GM18526 (cell line): ENCODE data around the gene MT1F.

Experiments used
- POLR2A ChIP-seq: IDR thresholded peaks from 3 replicates; pipeline ENCODE4 v1.6.1; 2011; ENCODE audit not compliant: insufficient read length; ENCODE audit errors: extremely low read depth

MT1F gene

DNA sequence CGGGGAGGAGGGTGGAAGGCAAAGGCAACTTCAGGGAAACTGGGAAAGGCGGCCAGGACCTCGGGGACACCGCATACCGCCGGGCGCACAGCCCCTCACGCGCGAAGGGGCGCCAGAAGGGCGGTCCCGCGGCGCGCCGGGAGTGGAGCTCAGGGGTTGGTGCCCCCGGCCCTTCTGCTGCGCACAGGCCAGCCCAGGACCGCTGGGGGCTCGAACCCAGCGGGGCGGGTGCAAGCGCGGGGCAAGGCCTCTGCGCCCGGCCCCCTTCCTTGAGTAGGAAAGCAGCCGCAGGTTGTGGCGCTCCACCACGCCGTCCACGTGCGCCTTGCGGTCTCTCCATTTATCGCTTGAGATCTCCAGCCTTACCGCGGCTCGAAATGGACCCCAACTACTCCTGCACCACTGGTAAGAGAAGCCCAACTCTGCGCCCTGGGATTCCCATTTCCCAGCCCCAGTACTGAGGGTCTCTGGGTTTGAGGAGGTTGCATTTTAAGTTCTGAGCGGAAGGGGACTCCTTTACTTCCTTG is 22.3 kb upstream of the MT1F start:
- TF ChIP-seq POLR2A: no peak

DNA sequence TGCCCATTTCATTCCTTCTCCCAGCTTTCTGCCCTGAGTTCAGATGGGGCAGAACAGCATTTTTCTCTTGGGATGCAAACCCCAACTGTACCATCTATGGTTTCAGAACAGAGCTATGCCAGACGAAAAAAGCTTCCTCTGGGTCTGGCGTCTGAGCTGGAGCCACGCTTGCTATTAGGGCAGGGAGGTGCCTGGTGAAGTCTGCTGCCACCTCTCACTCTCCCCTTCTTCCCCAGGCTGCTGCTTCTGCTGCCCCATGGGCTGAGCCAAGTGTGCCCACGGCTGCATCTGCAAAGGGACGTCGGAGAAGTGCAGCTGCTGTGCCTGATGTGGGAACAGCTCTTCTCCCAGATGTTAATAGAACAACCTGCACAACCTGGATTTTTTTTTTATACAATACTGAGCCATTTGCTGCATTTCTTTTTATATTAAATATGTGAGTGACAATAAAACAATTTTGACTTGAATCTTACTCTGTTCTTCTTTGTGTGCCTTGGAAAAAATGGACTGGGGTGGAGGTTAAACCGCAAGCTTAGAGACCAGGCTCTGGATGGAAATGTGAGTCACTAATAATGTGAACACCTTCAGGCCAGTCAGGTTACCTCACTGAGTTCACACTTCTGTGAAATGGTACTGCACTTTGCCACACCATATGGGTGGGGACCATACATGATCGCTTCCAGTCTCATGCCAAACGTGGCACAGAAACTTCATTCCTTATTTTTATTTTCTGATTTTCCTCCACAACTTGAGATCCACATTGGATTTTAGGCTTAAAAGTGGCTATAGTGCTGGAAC is 20.9 kb upstream of the MT1F start:
- no peak for TF ChIP-seq POLR2A

DNA sequence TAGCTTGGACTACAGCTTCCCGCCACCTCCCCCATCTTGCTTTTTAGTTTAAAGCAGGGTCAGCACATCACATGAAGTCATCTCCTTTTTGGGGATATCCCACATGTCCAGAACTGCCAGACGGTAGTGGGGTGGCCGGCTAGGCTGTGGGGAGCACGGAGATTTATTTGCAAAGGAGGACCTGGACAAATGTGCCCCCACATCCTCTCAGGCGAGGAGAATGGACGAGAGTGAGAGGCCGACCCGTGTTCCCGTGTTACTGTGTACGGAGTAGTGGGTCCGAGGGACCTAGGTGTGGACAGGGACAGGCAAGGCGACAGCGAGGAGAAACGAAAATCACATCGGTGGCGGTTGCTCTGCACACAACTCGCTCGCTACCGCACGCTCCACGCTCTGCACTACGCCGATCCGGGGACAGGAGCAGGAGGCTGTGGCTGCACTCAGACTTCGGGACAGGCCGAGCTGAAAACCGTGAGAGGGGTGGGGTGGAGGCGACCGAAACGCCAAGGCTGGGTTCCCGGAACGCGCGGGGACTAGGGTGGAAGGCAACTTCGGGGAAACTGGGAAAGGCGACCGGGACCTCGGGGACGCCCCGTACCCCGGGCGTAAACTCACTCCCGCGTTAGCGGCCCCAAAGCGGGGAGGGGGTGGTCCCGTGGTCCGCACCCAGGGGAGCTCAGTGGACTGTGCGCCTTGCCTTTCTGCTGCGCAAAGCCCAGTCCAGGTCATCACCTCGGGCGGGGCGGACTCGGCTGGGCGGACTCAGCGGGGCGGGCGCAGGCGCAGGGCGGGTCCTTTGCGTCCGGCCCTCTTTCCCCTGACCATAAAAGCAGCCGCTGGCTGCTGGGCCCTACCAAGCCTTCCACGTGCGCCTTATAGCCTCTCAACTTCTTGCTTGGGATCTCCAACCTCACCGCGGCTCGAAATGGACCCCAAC is 19.7 kb upstream of the MT1F start, which contains the start of gene MT1A:
TSS of gene MT1A (plus strand) at position 853 of the 937 bp plus-strand sequence. CDS start at position 926, 73 bp downstream.
- no peak for TF ChIP-seq POLR2A

DNA sequence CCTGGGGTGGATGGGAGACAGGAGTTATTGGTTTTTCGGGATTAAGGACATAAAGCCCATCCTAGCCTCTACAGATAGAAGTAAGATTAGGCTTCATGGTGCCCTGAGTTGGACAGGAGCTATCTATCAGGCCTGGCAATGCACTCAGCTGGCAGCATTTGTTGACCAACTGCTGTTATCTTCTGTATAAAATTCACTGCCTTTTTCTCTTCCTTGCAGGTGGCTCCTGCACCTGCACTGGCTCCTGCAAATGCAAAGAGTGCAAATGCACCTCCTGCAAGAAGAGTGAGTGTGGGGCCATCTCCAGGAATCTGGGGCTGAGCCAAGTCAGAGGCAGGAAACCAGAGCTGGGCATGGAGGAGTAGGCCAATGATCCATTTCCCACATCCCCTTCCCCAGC is 18.7 kb upstream of the MT1F start:
- no peak for TF ChIP-seq POLR2A

DNA sequence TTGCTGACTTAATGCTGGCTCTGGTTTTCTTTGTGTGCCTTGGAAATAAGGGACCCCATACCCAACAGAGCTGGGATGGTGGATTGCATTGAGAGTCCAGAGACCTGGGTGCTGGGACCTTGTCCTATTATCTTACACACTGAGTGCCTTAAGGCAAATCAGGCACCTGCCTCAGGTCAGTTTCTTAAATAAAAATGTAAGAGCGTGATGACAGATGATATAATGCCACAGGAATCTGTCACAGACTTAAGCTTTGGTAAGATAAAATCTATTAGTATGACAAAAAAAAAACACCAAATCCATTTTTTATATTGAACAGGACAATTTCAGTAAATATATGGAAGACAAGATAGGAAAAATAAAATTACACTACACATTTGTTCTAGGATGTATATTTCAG is 17.7 kb upstream of the MT1F start:
- no peak for TF ChIP-seq POLR2A

DNA sequence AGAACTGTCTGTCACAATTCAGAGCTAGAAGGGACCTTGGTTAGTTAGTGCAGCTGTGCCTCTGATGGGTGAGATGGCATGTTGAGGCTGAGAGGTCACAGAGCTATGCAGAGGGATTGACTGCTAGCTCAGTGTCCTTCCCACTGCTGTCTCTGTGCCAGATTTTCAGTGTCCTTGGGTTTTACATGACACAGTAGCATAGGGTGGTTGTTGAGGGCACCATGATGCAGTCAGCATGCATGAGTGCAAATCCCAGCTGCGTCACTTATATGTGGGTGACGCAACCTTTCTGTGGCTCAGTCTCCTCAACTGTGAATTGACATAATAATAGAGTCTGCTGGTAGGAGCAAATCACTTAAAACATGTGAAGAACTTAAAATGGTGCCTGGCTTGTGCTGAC is 16.6 kb upstream of the MT1F start:
- no peak for TF ChIP-seq POLR2A

DNA sequence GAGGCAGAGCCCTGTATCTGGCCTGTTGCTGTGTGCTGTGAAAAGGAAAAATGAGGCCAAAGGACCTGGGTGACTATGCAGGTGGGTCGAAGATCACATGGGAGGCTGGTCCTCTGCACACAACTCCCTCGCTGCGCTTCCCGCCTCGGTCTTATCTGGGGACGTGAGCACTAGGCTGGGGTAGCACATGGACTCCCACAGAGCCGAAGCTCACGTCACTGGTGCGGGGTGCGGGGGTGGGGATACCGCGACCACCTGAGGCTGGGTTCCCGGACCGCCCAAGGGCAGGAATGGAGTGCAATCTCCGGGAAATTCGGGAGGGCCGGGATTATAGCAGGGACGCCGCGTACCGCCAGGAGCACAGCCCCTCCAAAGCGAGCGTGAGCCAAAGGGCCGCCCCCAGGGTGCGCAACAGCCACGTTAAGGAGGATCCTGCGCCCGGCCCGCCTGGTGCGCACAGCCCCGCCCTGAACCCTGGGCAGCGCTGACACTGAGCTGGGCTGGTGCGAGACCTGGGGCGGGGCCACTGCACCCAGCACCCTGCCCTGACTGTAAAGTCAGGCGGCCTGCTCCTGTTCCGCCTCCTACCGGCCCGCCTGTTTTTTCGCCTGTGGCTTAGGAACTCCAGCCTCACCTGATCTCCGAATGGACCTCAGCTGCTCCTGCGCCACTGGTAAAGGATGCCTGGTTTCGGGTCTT is 14.5 kb upstream of the MT1F start:
- TF ChIP-seq POLR2A: no peak

DNA sequence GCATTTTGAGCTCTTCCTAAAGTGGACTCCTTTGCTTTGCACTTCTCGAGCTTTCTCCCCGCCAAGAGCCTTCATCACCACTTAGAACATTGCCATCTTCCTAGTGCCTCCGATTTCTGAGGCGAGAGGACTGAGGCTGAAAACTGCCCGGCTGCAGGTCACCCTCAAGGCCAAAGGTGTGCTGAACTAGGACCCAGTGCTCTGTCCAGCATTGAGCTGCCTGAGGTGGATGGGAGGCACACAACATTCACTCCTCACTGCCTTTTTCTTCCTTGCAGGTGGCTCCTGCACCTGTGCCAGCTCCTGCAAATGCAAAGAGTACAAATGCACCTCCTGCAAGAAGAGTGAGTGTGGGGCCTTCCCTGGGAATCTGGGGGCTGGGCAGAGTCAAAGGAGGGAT is 13.9 kb upstream of the MT1F start:
- TF ChIP-seq POLR2A: no peak

DNA sequence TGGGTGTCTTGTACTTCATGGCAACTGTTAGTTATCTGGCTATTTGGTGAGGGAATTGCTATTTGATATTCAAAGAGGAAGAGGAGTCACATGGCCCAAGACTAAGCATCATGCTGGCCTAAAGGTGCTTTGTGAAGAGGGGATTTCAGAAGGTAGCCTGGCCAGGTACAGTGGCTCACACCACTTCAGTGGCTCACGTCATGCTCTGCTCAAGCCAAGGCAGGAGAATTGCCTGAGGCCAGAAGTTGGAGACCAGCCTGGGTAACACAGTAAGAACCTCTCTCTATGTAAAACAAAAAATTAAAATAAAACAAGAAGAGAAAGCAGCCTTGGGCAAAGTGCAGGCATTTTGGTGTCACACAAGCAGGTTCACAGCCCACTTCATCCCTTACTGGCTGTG is 12.4 kb upstream of the MT1F start:
- no peak for TF ChIP-seq POLR2A

DNA sequence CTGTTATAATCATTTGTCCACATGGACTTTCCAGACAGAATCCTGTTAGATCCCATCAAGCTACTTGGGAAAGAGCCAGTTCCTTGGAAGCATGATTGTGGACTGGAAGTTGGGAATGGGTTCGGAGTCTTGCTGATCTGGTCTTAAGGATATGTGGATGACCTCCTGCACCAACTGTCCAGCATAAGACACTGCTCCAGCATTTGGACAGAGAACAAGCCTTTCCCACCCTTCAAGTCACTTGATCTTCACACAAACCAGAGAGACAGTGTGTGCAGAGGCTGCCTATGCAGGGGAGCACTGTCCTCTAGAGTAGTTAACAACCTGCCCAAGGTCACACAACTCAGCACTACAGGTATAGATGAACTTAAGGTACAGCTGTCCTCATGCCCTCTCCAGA is 11.9 kb upstream of the MT1F start:
- no peak for TF ChIP-seq POLR2A

DNA sequence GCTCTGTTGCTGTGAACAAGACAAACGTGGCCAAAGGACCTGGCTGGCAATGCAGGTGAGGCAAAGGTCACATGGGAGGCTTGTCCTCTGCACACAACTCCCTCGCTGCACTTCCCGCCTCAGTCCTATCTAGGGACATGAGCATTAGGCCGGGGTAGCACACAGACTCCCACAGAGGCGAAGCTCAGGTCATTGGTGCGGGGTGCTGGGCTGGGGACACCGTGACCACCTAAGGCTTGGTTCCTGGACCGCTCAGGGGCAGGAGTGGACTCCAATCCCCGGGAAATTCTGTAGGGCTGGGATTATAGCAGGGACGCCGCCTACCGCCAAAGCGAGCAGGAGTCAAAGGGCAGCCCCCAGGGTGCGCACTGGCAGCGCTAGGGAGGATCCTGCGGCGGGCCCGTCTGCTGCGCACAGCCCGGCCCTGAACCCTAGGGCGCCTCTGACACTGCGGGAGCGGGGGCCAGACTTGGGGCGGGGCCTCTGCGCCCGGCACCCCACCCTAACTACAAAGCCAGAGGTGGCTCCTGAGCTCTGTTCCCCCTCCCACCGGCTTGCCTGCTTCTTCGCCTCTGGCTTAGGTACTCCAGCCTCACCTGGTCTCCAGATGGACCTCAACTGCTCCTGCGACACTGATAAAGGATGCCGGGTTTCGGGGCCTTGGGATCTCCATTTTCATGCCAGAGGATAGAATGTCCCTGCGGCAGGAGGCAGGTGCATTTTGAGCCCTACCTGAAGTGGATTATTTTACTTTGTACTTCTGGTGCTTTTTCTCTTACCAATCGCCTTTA is 9.9 kb upstream of the MT1F start:
- TF ChIP-seq POLR2A: no peak

DNA sequence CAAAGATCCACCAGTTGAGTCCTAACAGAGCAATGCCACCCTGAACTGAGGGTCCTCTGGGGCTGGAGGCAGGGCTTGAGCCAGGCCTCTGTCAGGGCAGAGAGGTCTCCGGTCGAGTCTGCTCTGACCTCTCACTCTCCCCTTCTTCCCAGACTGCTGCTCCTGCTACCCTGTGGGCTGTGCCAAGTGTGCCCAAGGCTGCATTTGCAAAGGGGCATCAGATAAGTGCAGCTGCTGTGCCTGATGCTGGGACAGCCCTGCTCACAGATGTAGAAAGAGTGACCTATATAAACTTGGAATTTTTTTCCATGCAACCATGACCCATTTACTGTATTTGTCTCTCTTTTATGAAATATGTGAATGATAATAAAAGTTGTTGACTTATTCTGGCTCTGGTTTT is 8.5 kb upstream of the MT1F start:
- no peak for TF ChIP-seq POLR2A

DNA sequence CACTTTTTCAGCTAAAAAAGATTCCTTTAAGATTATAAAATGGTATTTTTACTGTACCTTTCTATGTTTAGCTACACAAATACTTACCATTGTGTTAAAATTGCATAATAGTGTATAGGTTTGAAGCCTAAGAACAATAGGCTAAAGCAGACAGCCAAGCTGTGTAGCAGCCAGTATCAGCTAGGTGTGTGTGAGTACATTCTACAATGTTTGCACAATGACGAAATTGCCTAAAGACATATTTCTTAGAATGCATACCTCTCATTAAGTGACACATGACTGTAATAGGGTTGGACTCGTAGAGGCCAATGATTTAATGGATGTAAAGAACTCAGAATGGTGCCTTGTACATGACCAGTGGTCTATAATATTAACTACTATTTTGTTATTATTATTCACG is 7.9 kb upstream of the MT1F start:
- TF ChIP-seq POLR2A: no peak

DNA sequence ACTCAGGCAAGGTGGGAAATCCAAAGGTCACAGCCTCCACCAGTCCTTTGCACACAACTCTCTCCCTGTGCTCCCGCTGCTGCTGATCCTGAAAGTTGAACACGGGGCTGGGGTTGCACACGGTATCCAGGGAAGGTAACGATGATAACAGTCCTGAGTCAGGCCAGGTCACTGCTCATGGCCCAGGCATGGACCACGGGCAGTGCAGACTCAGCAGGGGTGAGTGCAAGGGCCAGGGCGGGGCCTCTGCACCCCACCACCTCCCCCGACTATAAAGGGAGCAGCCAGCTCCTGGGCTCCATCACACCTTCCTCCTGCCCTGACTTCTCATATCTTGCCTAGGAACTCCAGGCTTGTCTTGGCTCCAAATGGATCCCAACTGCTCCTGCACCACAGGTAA is 6.2 kb upstream of the MT1F start, which contains the start of gene MT1B:
TSS of gene MT1B (plus strand) at position 301 of the 400 bp plus-strand sequence. CDS start at position 369, 68 bp downstream.
- no peak for TF ChIP-seq POLR2A
